GM12892 (cell line): Measurements from ENCODE around the gene CCL13. TPM values are rescaled to one million over a fixed set of nuclear protein-coding genes. Genes with fewer than 3 reads are reported as not detected.
"Not testable (repeated sequence)": the region's sequence is repeated elsewhere in the genome, so short reads cannot be mapped to it uniquely, and the experiment has no call there.

Experiments
- DNase-seq: peaks from one replicate; pipeline ENCODE4 v3.0.0; 2011; ENCODE audit not compliant: insufficient read length
- FAIRE-seq: peaks from 2 replicates; lab custom pipeline; 2011; peaks lifted over from hg19 to GRCh38; lab: Jason Lieb, UNC
- POLR2A ChIP-seq: IDR thresholded peaks from 2 replicates; pipeline ENCODE4 v1.6.1; 2011; ENCODE audit warnings: low read depth, low read length, control low read depth
- POLR2AphosphoS5 ChIP-seq: IDR thresholded peaks from 2 replicates; pipeline ENCODE4 v1.6.1; 2011; ENCODE audit warnings: low read depth, low read length, control low read depth
- TAF1 ChIP-seq: IDR thresholded peaks from 2 replicates; pipeline ENCODE4 v1.6.1; 2011; ENCODE audit warnings: low read depth, mild to moderate bottlenecking, control low read depth, low read length, borderline replicate concordance
- polyA plus RNA-seq: library from polyadenylated mRNA; unstranded; fragments of >200 nt; gene quantifications from one replicate; pipeline ENCODE4 v1.2.1, GENCODE V29; 2012; ENCODE audit warnings: missing spikeins, inconsistent platforms; ENCODE audit not compliant: missing spikeins

CCL13 gene
- polyA plus RNA-seq: not detected

GRCh38 chr17:34356194-34356593 is at the start of gene CCL13:
TSS of gene CCL13 (plus strand) at chr17:34356480. CDS start at chr17:34356527, 47 bp downstream.
- TF ChIP-seq POLR2AphosphoS5 (no peak), TAF1 (no peak), POLR2A (no peak)
- DNase-seq (no peak), FAIRE-seq (no peak)

- DNase-seq: no peak
- FAIRE-seq: no peak
- TF ChIP-seq POLR2A: no peak
- no peak for TF ChIP-seq TAF1
Measured at GRCh38 chr17:34307110-34307509, 49.2 kb upstream of the CCL13 start.

GRCh38 chr17:34308371-34308770 is 47.9 kb upstream of the CCL13 start:
- no peak for FAIRE-seq
- no peak for TF ChIP-seq POLR2A
- no peak for TF ChIP-seq POLR2AphosphoS5
- TF ChIP-seq TAF1: no peak
- DNase-seq: no peak

DNA sequence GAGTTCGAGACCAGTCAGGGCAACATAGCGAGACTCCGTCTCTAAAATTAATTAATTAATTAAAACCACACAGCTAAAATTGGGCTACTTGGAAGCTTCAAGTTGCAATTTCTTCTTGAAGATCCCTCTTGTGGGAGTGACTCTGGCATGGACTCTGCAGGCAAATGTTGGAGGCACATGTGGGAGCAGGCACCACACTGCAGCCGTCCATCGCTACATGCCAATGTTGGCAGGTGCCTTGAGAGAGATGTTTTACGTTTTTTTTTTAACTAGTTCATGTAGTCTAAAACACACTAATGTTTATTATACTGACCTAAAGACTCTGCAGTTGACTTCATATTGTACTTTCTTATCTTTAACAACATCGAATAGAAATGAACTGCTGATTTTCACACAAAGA is 45.0 kb upstream of the CCL13 start:
- FAIRE-seq (no peak), DNase-seq (no peak)
- TF ChIP-seq POLR2A (no peak), POLR2AphosphoS5 (no peak), TAF1 (no peak)

DNA sequence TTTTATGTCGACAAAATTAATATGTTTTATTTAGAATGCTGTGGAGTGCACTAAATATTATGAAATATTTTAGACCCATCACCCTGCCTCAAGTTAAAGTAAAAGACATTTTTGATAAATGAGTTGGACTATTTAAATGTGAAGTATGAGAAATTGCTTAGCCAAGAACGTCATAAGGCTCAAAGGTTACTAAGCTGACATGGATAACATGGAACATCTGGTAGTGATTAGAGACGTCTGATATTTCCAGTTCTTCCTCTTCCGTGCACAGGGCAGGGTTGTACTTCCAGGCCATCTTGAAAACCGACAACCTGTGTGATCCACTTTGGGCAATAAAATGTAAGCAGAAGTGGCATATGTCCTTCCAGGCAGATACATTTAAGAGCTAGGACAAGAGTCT is 44.2 kb upstream of the CCL13 start:
- DNase-seq: no peak
- TF ChIP-seq POLR2AphosphoS5: no peak
- TF ChIP-seq POLR2A: no peak
- no peak for TF ChIP-seq TAF1
- FAIRE-seq: no peak

DNA sequence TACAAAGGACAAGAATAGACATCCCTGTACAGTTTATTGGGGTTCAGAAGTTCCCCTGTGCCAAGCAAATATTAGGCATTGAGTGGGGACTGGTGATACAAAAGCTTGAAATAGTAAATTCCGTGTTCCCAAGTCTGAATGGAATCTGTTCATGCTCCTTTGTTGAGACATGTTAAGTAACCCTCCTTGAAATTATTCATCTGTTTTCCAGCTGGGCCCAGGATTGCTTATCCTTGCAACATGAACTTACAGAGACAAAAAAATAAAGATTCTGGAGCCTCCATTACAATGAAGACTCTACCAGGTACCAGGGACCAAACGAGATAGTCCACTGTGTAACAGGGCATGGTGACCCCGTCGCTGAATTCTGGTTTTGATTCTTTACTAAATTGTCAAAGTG is 43.1 kb upstream of the CCL13 start:
- FAIRE-seq (no peak), DNase-seq (no peak)
- TF ChIP-seq POLR2AphosphoS5 (no peak), POLR2A (no peak), TAF1 (no peak)

DNA sequence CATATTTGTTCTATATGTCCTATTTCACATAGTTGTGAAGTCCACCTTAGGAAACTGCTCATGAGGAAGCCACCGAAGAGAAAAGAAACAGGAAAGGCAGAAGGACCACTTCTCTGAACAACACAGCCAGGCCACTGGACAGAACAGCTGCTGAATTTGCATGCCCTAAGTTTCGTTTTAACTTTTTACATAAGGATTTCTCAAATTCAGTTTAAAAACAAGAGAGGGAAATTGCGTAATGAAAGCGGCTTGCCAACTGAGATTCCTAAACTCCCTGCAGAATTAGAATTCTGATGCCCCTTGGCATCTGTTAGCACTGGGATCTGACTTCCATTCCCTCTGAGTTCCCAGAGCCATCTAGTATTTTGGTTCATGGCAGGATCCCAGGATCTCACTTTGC is 42.0 kb upstream of the CCL13 start:
- DNase-seq (no peak), FAIRE-seq (no peak)
- TF ChIP-seq TAF1 (no peak), POLR2AphosphoS5 (no peak), POLR2A (no peak)

DNA sequence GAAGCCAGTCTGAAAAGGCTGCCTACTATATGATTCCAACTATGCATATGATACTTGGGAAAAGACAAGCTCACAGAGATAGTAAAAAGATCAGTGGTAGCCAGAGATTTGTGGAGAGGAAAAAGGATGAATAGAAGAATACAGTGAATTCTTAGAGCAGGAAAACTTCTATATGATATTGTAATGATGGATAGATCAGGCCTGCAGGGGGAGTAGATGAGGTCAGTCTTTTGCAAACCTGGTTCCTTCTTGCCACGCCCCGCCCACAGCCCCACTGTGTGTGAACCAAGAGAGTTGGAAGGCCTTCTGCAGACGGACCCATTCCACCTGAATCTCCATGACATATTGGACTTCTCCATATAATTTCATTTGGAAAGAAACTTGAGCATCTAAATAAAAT is 37.8 kb upstream of the CCL13 start:
- FAIRE-seq (no peak), DNase-seq (no peak)
- no peak for TF ChIP-seq TAF1

DNA sequence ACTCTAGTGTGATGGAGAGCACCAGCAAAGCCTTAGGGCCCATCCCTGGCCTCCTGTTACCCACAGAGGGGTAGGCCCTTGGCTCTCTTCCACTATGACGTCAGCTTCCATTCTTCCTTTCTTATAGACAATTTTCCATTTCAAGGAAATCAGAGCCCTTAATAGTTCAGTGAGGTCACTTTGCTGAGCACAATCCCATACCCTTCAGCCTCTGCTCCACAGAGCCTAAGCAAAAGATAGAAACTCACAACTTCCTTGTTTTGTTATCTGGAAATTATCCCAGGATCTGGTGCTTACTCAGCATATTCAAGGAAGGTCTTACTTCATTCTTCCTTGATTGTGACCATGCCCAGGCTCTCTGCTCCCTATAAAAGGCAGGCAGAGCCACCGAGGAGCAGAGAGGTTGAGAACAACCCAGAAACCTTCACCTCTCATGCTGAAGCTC is 37.2 kb upstream of the CCL13 start, which contains the start of gene CCL8:
TSS of gene CCL8 (plus strand) at position 397 of the 445 bp plus-strand sequence. CDS start 67 bp downstream, outside the sequence.
- FAIRE-seq (no peak), DNase-seq (no peak)
- no peak for TF ChIP-seq TAF1
- no peak for TF ChIP-seq POLR2A
- TF ChIP-seq POLR2AphosphoS5: no peak

GRCh38 chr17:34321964-34322363 is 34.3 kb upstream of the CCL13 start:
- FAIRE-seq: no peak
- TF ChIP-seq POLR2A (no peak), POLR2AphosphoS5 (no peak), TAF1 (no peak)
- DNase-seq: no peak

GRCh38 chr17:34327580-34327979 is 28.7 kb upstream of the CCL13 start:
- not testable (repeated sequence) for FAIRE-seq, DNase-seq

DNA sequence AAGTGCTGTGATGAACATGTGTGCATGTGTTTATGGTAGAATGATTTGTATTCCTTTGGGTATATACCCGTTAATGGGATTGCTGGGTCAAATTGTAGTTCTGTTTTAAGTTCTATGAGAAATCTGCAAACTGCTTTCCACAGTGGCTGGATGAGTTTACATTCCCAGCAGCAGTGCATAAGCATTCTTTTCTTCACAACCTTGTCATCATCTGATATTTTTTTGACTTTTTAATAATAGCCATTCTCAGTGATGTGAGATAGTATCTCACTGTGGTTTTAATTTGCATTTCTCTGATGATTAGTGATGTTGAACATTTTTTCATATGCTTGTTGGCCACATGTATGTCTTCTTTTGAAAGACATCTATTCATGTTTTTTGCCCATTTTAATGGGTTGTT is 18.6 kb upstream of the CCL13 start:
- TF ChIP-seq POLR2AphosphoS5 (no peak), TAF1 (no peak), POLR2A (no peak)
- FAIRE-seq: no peak
- no peak for DNase-seq
